PC-9 (cell line): ENCODE results near the gene CPO. TPM values are rescaled to one million over a fixed set of nuclear protein-coding genes. Genes with fewer than 3 reads are reported as not detected.
A peak's percentile ranks its signal among the peaks of the same experiment; 100 is the strongest.

Experiments used
- BruUV-seq: library from RNA; stranded (reverse); fragments of 400-500 nt; replicated peaks from 2 replicates; lab custom pipeline; 2021; lab: Mats Ljungman, UMichigan
- CTCF ChIA-PET: fragments of 300-600 bp; sonication (Branson Sonifier 250); formaldehyde crosslinking; loops from one replicate; lab custom pipeline; 2022; ENCODE audit warnings: antibody characterized with exemption; lab: Charles Lee
- POLR2A ChIA-PET: fragments of 300-600 bp; sonication (Branson Sonifier 250); formaldehyde crosslinking; loops from one replicate; lab custom pipeline; 2022; ENCODE audit warnings: antibody characterized with exemption; ENCODE audit not compliant: unreplicated experiment; lab: Charles Lee
- DNase-seq, 2 experiments: peaks; one replicate each; pipeline versions ENCODE4 v3.0.0 to v3.0.0-alpha.2; 2015 to 2022; ENCODE audit warnings: mixed read lengths in 1 of 2
- H2AFZ ChIP-seq: fragments of 200-600 bp; sonication (generic); 2 replicates; pipeline ENCODE4 v1.8.1; 2017; ENCODE audit warnings: antibody characterized with exemption
- H3F3A ChIP-seq: fragments of 200-600 bp; sonication (generic); 2 replicates; pipeline ENCODE4 v1.8.1; 2017; ENCODE audit warnings: antibody characterized with exemption, mild to moderate bottlenecking, low read depth; ENCODE audit not compliant: insufficient read depth
- H3K27ac ChIP-seq: fragments of 200-600 bp; sonication (generic); 2 replicates; pipeline ENCODE4 v1.6.1; 2016; ENCODE audit warnings: mixed run types
- H3K27me3 ChIP-seq: fragments of 200-600 bp; sonication (generic); 2 replicates; pipeline ENCODE4 v1.6.1; 2016; ENCODE audit warnings: low read depth, mixed run types; ENCODE audit not compliant: insufficient read depth
- H3K36me3 ChIP-seq: fragments of 200-600 bp; sonication (generic); 2 replicates; pipeline ENCODE4 v1.6.1; 2016; ENCODE audit warnings: low read depth, mixed run types
- H3K4me1 ChIP-seq: fragments of 200-600 bp; sonication (generic); replicated peaks from 2 replicates; pipeline ENCODE4 v1.6.1; 2016; ENCODE audit warnings: mixed run types; ENCODE audit not compliant: insufficient read depth
- H3K4me2 ChIP-seq: fragments of 200-600 bp; sonication (generic); 2 replicates; pipeline ENCODE4 v1.6.1; 2017; ENCODE audit warnings: mixed run types
- H3K4me3 ChIP-seq: fragments of 200-600 bp; sonication (generic); 2 replicates; pipeline ENCODE4 v1.6.1; 2016; ENCODE audit warnings: mixed run types
- H3K79me2 ChIP-seq: fragments of 200-600 bp; sonication (generic); 2 replicates; pipeline ENCODE4 v1.6.1; 2017; ENCODE audit warnings: low read depth, mixed run types
- H3K9me2 ChIP-seq: fragments of 200-600 bp; sonication (generic); 2 replicates; pipeline ENCODE4 v1.8.1; 2017; ENCODE audit warnings: mild to moderate bottlenecking; ENCODE audit not compliant: insufficient read depth
- H3K9me3 ChIP-seq: fragments of 200-600 bp; sonication (generic); 2 replicates; pipeline ENCODE4 v1.8.1; 2016; ENCODE audit warnings: low read depth; ENCODE audit not compliant: insufficient read depth
- H4K20me1 ChIP-seq: fragments of 200-600 bp; sonication (generic); 2 replicates; pipeline ENCODE4 v1.8.1; 2017; ENCODE audit not compliant: insufficient read depth
- CTCF ChIP-seq: fragments of 200-600 bp; sonication (generic); conservative IDR thresholded peaks from 2 replicates; pipeline ENCODE4 v1.6.1; 2017; ENCODE audit warnings: mixed run types, antibody characterized with exemption, mild to moderate bottlenecking, moderate library complexity
- EZH2 ChIP-seq: fragments of 200-600 bp; sonication (generic); IDR thresholded peaks from 2 replicates; pipeline ENCODE4 v1.8.0; 2017; ENCODE audit warnings: antibody characterized with exemption, low read depth
- intact Hi-C: fragments of 100-400 bp; cut with micrococcal nuclease; formaldehyde crosslinking; loops from one replicate; pipeline ENCODE4 v1.10.0; 2022; ENCODE audit not compliant: unreplicated experiment
- total RNA-seq: library from RNA; stranded (reverse); gene quantifications from 2 replicates; pipeline ENCODE4 v1.2.3, GENCODE V29; 2021

Gene CPO
- total RNA-seq, 1 experiment from 2014 or later, result not detected

- H2AFZ ChIP-seq, result no peak overlapping the region
- peaks cover 11% of the 10 kb centered on the region for H3K4me1 ChIP-seq
- H3K27me3 ChIP-seq, result no peaks in the 10 kb centered on the region
- H3K9me3 ChIP-seq, result no peaks in the 10 kb centered on the region
- no peak overlapping the region for H3K4me3 ChIP-seq
- H3K36me3 ChIP-seq, result no peaks in the 10 kb centered on the region
- TF ChIP-seq EZH2 (no peak), CTCF (no peak)
- CTCF ChIA-PET, result no interaction called here
- POLR2A ChIA-PET, result no interaction called here
- no peak overlapping the region for H3K27ac ChIP-seq
- no peak overlapping the region for H3K4me2 ChIP-seq
- no peaks in the 10 kb centered on the region for H4K20me1 ChIP-seq
- no TSS peak for BruUV-seq
- no peaks in the 10 kb centered on the region for H3K79me2 ChIP-seq
- H3K9me2 ChIP-seq, result no peaks in the 10 kb centered on the region
- DNase-seq, result no peak
- intact Hi-C loops, result loop anchor here (10.0 kb wide), 2 partner anchors 736 to 1086 kb away; no protein-coding TSS in a partner anchor
- peaks cover 3% of the 10 kb centered on the region; the same call in 1 of the 2 replicates for H3F3A ChIP-seq
These were observed 49.6 kb downstream of the CPO start for GRCh38 chr2:206988884-206989283.

- peak; percentile 58 for TF ChIP-seq CTCF
- no peak for TF ChIP-seq EZH2
- no TSS peak for BruUV-seq
- Histone ChIP-seq H3F3A (no peaks in the 10 kb centered on the region), H3K9me3 (no peaks in the 10 kb centered on the region), H3K4me2 (no peak overlapping the region), H3K4me1 (peaks cover 7% of the 10 kb centered on the region), H3K36me3 (no peaks in the 10 kb centered on the region), H4K20me1 (no peaks in the 10 kb centered on the region), H3K9me2 (no peaks in the 10 kb centered on the region), H3K79me2 (no peaks in the 10 kb centered on the region), H3K4me3 (no peak overlapping the region), H2AFZ (no peak overlapping the region), H3K27ac (no peak overlapping the region), H3K27me3 (no peaks in the 10 kb centered on the region)
- ChIA-PET CTCF (no interaction called here), POLR2A (interaction anchor here (0.5 kb wide), 1 partner anchor 177 kb away, joined by 3 read pairs; no protein-coding TSS in a partner anchor)
- DNase-seq, result peak in 1 of 2 experiments; percentile 9
- intact Hi-C loops, result loop anchor here (10.0 kb wide), 2 partner anchors 735 to 1085 kb away; no protein-coding TSS in a partner anchor
These were observed 50.0 kb downstream of the CPO start for GRCh38 chr2:206989311-206989710.

GRCh38 chr2:206990360-206990759 lies 51.0 kb downstream of the CPO start:
- ChIA-PET POLR2A (no interaction called here), CTCF (interaction anchor here (1.1 kb wide), 1 partner anchor 19 kb away, joined by 4 read pairs; no protein-coding TSS in a partner anchor)
- no peak for TF ChIP-seq CTCF
- intact Hi-C loops, result no loop called here
- Histone ChIP-seq H3K9me2 (no peaks in the 10 kb centered on the region), H3K4me2 (no peak overlapping the region), H3K27me3 (no peaks in the 10 kb centered on the region), H3K4me3 (no peak overlapping the region), H3K4me1 (no peaks in the 10 kb centered on the region), H3F3A (no peaks in the 10 kb centered on the region), H3K36me3 (no peaks in the 10 kb centered on the region), H3K27ac (no peak overlapping the region), H4K20me1 (no peaks in the 10 kb centered on the region), H2AFZ (no peak overlapping the region), H3K9me3 (no peaks in the 10 kb centered on the region), H3K79me2 (no peaks in the 10 kb centered on the region)
- BruUV-seq, result no TSS peak
- DNase-seq, result no peak
